Calu3 (cell line): Measurements from ENCODE around the gene TPP2. TPM values are rescaled to one million over a fixed set of nuclear protein-coding genes. Genes with fewer than 3 reads are reported as not detected.

Source experiments
- BruUV-seq: library from RNA; stranded (reverse); fragments of 400-500 nt; replicated peaks from 2 replicates; lab custom pipeline; 2021; lab: Mats Ljungman, UMichigan
- CTCF ChIA-PET: fragments of 300-600 bp; sonication (Branson Sonifier 250); formaldehyde crosslinking; loops from one replicate; lab custom pipeline; 2022; ENCODE audit warnings: antibody characterized with exemption; lab: Charles Lee
- DNase-seq: peaks from one replicate; pipeline ENCODE4 v3.0.0; 2022
- H3K27ac Mint-ChIP-seq: one replicate; pipeline ENCODE4 v1.8.0; 2022; ENCODE audit warnings: mixed read lengths; ENCODE audit not compliant: unreplicated experiment
- H3K27me3 Mint-ChIP-seq: one replicate; pipeline ENCODE4 v1.8.0; 2022; ENCODE audit warnings: mixed read lengths; ENCODE audit not compliant: unreplicated experiment
- H3K36me3 Mint-ChIP-seq: one replicate; pipeline ENCODE4 v1.8.0; 2022; ENCODE audit warnings: mild to moderate bottlenecking, moderate library complexity, mixed read lengths; ENCODE audit not compliant: insufficient read depth, unreplicated experiment
- H3K4me1 Mint-ChIP-seq: one replicate; pipeline ENCODE4 v1.8.0; 2022; ENCODE audit warnings: mild to moderate bottlenecking, low read depth, mixed read lengths; ENCODE audit not compliant: unreplicated experiment
- H3K4me3 Mint-ChIP-seq: one replicate; pipeline ENCODE4 v1.8.0; 2022; ENCODE audit warnings: mild to moderate bottlenecking, low read depth, moderate library complexity, mixed read lengths; ENCODE audit not compliant: unreplicated experiment
- H3K9me3 Mint-ChIP-seq: one replicate; pipeline ENCODE4 v1.8.0; 2022; ENCODE audit warnings: low read depth, mixed read lengths; ENCODE audit not compliant: unreplicated experiment
- intact Hi-C: fragments of 100-400 bp; cut with micrococcal nuclease; formaldehyde crosslinking; loops from one replicate; pipeline ENCODE4 v1.10.0; 2022; ENCODE audit not compliant: unreplicated experiment
- total RNA-seq: library from RNA; stranded (reverse); gene quantifications from 2 replicates; pipeline ENCODE4 v1.2.3, GENCODE V29; 2022
- TF ChIP-seq, protein P1 (sequence below): fragments of 200-600 bp; IDR thresholded peaks from one replicate; pipeline ENCODE4 v1.8.0; 2022; ENCODE audit warnings: antibody characterized with exemption; ENCODE audit not compliant: unreplicated experiment

Gene TPP2
- total RNA-seq, 1 experiment from 2014 or later: 17.3 TPM

DNA sequence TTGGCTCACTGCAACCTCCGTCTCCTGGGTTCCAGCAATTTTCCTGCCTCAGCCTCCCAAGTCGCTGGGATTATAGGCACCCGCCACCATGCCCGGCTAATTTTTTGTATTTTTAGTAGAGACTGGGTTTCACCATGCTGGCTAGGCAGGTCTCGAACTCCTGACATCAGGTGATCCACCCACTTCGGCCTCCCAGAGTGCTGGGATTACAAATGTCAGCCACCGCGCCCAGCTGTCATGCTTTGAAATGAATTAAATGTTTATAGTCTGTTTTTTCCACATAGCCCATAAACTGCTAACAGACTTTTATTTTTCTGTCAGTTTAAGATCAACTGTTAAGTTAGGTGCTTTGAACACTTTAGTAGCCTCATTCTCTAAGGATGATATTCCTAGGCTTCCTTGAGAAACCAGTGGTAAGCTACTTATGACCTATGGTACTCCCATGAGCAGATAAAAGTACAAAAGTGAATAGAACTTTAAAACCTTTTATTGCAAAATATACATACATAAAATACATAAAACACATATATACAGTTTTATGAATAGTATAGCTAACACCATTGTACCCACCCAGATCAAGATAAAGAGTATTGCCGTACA is 13.6 kb downstream of the TPP2 start:
- intact Hi-C loops: no loop called here
- peaks cover 18% of the 10 kb centered on the region for H3K36me3 Mint-ChIP-seq
- BruUV-seq: no TSS peak
- TF ChIP-seq, protein P1, sequence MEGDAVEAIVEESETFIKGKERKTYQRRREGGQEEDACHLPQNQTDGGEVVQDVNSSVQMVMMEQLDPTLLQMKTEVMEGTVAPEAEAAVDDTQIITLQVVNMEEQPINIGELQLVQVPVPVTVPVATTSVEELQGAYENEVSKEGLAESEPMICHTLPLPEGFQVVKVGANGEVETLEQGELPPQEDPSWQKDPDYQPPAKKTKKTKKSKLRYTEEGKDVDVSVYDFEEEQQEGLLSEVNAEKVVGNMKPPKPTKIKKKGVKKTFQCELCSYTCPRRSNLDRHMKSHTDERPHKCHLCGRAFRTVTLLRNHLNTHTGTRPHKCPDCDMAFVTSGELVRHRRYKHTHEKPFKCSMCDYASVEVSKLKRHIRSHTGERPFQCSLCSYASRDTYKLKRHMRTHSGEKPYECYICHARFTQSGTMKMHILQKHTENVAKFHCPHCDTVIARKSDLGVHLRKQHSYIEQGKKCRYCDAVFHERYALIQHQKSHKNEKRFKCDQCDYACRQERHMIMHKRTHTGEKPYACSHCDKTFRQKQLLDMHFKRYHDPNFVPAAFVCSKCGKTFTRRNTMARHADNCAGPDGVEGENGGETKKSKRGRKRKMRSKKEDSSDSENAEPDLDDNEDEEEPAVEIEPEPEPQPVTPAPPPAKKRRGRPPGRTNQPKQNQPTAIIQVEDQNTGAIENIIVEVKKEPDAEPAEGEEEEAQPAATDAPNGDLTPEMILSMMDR: no peak
- no peak for DNase-seq
- H3K27me3 Mint-ChIP-seq: no peaks in the 10 kb centered on the region
- H3K4me3 Mint-ChIP-seq: no peak overlapping the region
- no peaks in the 10 kb centered on the region for H3K4me1 Mint-ChIP-seq
- no peak overlapping the region for H3K27ac Mint-ChIP-seq
- no peaks in the 10 kb centered on the region for H3K9me3 Mint-ChIP-seq
- CTCF ChIA-PET: no interaction called here

DNA sequence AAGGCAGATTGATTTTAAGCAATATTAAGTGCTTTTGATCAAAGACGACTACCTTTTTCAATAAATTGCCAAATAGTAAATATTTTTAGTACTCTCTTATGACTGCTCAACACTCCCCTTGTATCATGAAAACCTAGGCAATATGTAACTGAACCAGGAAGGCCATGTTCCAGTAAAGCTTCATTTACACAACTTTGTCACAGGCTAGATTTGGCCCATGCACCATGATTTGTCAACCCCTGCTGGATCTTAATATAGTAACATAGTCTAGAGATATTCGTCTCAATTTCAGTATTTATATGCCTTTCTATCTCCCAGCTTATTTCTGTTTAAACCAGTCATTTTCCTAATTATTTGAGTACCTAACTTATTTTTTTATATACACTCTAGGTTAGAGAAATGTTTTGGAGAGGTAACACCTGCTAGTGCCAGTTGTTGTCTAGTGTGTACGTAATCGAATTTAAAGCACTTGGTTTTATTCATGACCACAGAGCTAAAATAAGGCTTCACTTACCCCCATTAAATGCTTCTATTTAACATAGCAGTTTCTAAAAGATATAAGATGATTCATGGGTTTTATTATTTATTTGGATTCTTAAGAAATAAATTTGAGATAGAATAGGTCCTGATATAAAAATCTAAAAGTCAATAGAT is 21.0 kb downstream of the TPP2 start:
- H3K27me3 Mint-ChIP-seq: no peaks in the 10 kb centered on the region
- no peaks in the 10 kb centered on the region for H3K9me3 Mint-ChIP-seq
- no peak overlapping the region for H3K27ac Mint-ChIP-seq
- no peaks in the 10 kb centered on the region for H3K4me1 Mint-ChIP-seq
- DNase-seq: no peak
- no TSS peak for BruUV-seq
- intact Hi-C loops: no loop called here
- CTCF ChIA-PET: no interaction called here
- TF ChIP-seq, protein P1: no peak
- no peak overlapping the region for H3K4me3 Mint-ChIP-seq
- peaks cover 4% of the 10 kb centered on the region for H3K36me3 Mint-ChIP-seq

DNA sequence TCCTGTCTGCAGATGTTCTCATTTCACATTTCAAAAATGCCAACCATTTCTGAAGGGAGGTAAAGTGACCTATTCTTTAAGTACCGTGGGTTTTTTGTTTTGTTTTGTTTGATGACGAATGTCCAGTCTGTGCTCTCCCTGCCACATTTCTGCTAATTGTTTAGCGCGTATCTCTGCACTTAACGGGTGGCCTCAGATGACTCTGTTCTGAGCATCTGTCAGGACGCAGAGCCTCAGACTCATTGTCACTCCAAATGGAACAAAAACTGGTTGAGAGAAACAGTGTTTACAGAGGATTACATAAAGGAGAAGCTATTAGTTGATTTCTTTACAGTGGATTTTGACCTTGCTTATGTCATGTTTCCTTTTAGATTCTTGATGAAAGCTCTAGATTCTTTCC is 23.7 kb downstream of the TPP2 start:
- TF ChIP-seq, protein P1: no peak
- intact Hi-C loops: no loop called here
- Mint-ChIP-seq H3K27ac (no peak overlapping the region), H3K36me3 (peaks cover 4% of the 10 kb centered on the region), H3K9me3 (no peaks in the 10 kb centered on the region), H3K4me1 (no peaks in the 10 kb centered on the region), H3K27me3 (no peaks in the 10 kb centered on the region), H3K4me3 (no peak overlapping the region)
- no peak for DNase-seq
- BruUV-seq: no TSS peak
- CTCF ChIA-PET: no interaction called here

DNA sequence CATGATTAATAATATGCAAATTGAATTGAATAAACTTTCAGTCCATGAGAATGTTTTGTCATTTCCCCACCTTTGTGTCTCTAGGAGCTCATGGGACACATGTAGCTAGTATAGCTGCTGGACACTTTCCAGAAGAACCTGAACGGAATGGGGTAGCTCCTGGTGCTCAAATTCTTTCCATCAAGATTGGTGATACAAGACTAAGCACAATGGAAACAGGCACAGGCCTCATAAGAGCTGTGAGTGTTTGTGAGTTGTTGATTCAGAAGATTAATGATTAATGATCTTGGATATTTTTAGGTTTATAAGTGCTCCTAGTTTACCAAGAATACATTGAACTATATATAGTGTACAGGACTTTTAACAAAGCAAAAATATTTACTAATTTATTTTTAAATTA is 30.1 kb downstream of the TPP2 start:
- DNase-seq: no peak
- H3K4me3 Mint-ChIP-seq: no peak overlapping the region
- peaks cover 5% of the 10 kb centered on the region for H3K36me3 Mint-ChIP-seq
- TF ChIP-seq, protein P1: no peak
- H3K4me1 Mint-ChIP-seq: no peaks in the 10 kb centered on the region
- no peaks in the 10 kb centered on the region for H3K27me3 Mint-ChIP-seq
- no peak overlapping the region for H3K27ac Mint-ChIP-seq
- CTCF ChIA-PET: no interaction called here
- intact Hi-C loops: no loop called here
- BruUV-seq: no TSS peak
- H3K9me3 Mint-ChIP-seq: no peaks in the 10 kb centered on the region
